OCI-LY7 (cell line): ENCODE results near the gene DNER. TPM values are rescaled to one million over a fixed set of nuclear protein-coding genes. Genes with fewer than 3 reads are reported as not detected.

Experiments used
- BruUV-seq: library from RNA; stranded (reverse); fragments of 400-500 nt; replicated peaks from 2 replicates; lab custom pipeline; 2021; lab: Mats Ljungman, UMichigan
- CTCF ChIA-PET: fragments of 300-600 bp; sonication (Branson Sonifier 250); formaldehyde crosslinking; loops from one replicate; lab custom pipeline; 2022; ENCODE audit warnings: antibody characterized with exemption; ENCODE audit not compliant: unreplicated experiment; lab: Charles Lee
- POLR2A ChIA-PET: fragments of 300-600 bp; sonication (Branson Sonifier 250); formaldehyde crosslinking; loops from one replicate; lab custom pipeline; 2022; ENCODE audit warnings: antibody characterized with exemption; lab: Charles Lee
- DNase-seq: peaks from one replicate; pipeline ENCODE4 v3.0.0-alpha.2; 2015; ENCODE audit warnings: low spot score
- H2AFZ ChIP-seq: fragments of 200-600 bp; sonication (generic), shearing (Covaris generic); 2 replicates; pipeline ENCODE4 v1.6.1; 2014; ENCODE audit warnings: mild to moderate bottlenecking, antibody characterized with exemption, low read length, moderate library complexity
- H3K27ac ChIP-seq: fragments of 200-600 bp; sonication (generic); 2 replicates; pipeline ENCODE4 v1.5.1; 2014; ENCODE audit warnings: mixed run types, low read depth, mild to moderate bottlenecking, moderate library complexity, low read length, inconsistent platforms; ENCODE audit not compliant: poor library complexity, severe bottlenecking
- H3K36me3 ChIP-seq: fragments of 200-600 bp; sonication (generic); 2 replicates; pipeline ENCODE4 v1.6.1; 2014; ENCODE audit warnings: mild to moderate bottlenecking, antibody characterized with exemption, low read length, moderate library complexity, mixed read lengths; ENCODE audit not compliant: insufficient read depth
- H3K4me1 ChIP-seq: fragments of 200-600 bp; sonication (generic); 2 replicates; pipeline ENCODE4 v1.5.1; 2014; ENCODE audit warnings: mild to moderate bottlenecking, low read length; ENCODE audit not compliant: insufficient read depth, poor library complexity, severe bottlenecking
- H3K4me2 ChIP-seq: fragments of 200-600 bp; sonication (generic); 2 replicates; pipeline ENCODE4 v1.6.1; 2014; ENCODE audit warnings: mild to moderate bottlenecking, low read length
- H3K4me3 ChIP-seq: fragments of 200-600 bp; sonication (generic); 2 replicates; pipeline ENCODE4 v1.5.1; 2014; ENCODE audit warnings: mild to moderate bottlenecking, low read depth, low read length; ENCODE audit not compliant: poor library complexity, severe bottlenecking
- H3K79me2 ChIP-seq: fragments of 200-600 bp; sonication (generic); 2 replicates; pipeline ENCODE4 v1.6.1; 2016; ENCODE audit warnings: low read depth, mild to moderate bottlenecking, low read length, moderate library complexity, mixed read lengths; ENCODE audit not compliant: insufficient read depth
- H3K9me2 ChIP-seq: fragments of 200-600 bp; sonication (generic); 2 replicates; pipeline ENCODE4 v1.6.1; 2016; ENCODE audit warnings: mild to moderate bottlenecking, low read length, mixed read lengths; ENCODE audit not compliant: insufficient read depth
- H3K9me3 ChIP-seq: fragments of 200-600 bp; sonication (generic); 2 replicates; pipeline ENCODE4 v1.6.1; 2014; ENCODE audit warnings: mild to moderate bottlenecking, mixed run types, low read length, mixed read lengths
- H4K20me1 ChIP-seq: fragments of 200-600 bp; sonication (generic); 2 replicates; pipeline ENCODE4 v1.6.1; 2014; ENCODE audit warnings: mild to moderate bottlenecking, antibody characterized with exemption, low read length, moderate library complexity, mixed read lengths; ENCODE audit not compliant: insufficient read depth
- EZH2phosphoT487 ChIP-seq: fragments of 200-600 bp; sonication (generic); IDR thresholded peaks from 2 replicates; pipeline ENCODE4 v1.6.1; 2018; ENCODE audit warnings: low read depth, borderline replicate concordance, mild to moderate bottlenecking, mixed run types, antibody characterized with exemption, low read length, moderate library complexity, mixed read lengths
- intact Hi-C: fragments of 100-400 bp; cut with micrococcal nuclease; formaldehyde crosslinking; loops from one replicate; pipeline ENCODE4 v1.10.0; 2022; ENCODE audit not compliant: unreplicated experiment
- total RNA-seq, 2 experiments: library from RNA; depleted of rRNA in 1 of 2; stranded (reverse); fragments of >200 nt in 1 of 2; shearing (Covaris generic) in 1 of 2; gene quantifications; 2 replicates each; pipeline ENCODE4 v1.2.3, GENCODE V29; 2014 to 2022
- TF ChIP-seq, protein P1 (sequence below): fragments of 200-600 bp; sonication (generic); conservative IDR thresholded peaks from 2 replicates; pipeline ENCODE4 v1.5.1; 2014; ENCODE audit warnings: mild to moderate bottlenecking, antibody characterized with exemption, low read length, moderate library complexity, mixed read lengths

DNER gene
- total RNA-seq, 2 experiments from 2014 or later, result not detected

DNA sequence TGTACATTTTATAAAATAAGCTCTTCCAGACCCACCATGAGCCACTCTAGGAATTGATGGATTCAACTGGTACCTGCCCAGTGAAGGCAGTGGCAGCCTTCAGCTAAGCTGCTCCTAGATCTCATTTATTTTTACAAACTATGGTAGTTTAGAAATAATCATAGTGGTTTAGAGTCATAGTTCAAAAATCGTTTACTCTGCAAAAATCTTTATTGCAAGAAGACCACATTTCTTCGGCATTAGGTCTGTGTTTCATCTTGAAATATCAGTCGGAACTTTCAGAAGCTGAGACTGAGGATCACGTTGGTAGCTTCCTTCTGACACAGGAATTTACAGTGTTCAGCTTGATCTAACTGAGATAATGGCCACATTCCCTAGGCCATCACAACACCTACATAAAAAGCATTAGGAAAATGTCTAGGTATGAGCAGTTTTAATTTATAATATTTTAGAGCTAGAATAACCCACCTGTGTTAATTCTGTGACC, 237.0 kb downstream of the DNER start:
- H3K27ac ChIP-seq, result no peak overlapping the region
- POLR2A ChIA-PET, result interaction anchor here (0.5 to 1.6 kb wide), 5 partner anchors 9 to 461 kb away, joined by 3 to 8 read pairs (median 3); no protein-coding TSS in a partner anchor
- H4K20me1 ChIP-seq, result no peaks in the 10 kb centered on the region
- TF ChIP-seq EZH2phosphoT487, result no peak
- TF ChIP-seq, protein P1, sequence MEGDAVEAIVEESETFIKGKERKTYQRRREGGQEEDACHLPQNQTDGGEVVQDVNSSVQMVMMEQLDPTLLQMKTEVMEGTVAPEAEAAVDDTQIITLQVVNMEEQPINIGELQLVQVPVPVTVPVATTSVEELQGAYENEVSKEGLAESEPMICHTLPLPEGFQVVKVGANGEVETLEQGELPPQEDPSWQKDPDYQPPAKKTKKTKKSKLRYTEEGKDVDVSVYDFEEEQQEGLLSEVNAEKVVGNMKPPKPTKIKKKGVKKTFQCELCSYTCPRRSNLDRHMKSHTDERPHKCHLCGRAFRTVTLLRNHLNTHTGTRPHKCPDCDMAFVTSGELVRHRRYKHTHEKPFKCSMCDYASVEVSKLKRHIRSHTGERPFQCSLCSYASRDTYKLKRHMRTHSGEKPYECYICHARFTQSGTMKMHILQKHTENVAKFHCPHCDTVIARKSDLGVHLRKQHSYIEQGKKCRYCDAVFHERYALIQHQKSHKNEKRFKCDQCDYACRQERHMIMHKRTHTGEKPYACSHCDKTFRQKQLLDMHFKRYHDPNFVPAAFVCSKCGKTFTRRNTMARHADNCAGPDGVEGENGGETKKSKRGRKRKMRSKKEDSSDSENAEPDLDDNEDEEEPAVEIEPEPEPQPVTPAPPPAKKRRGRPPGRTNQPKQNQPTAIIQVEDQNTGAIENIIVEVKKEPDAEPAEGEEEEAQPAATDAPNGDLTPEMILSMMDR, result no peak
- no peaks in the 10 kb centered on the region for H3K79me2 ChIP-seq
- CTCF ChIA-PET, result no interaction called here
- H3K4me3 ChIP-seq, result no peak overlapping the region
- no peak overlapping the region for H3K4me2 ChIP-seq
- H3K4me1 ChIP-seq, result no peaks in the 10 kb centered on the region
- DNase-seq, result no peak
- intact Hi-C loops, result no loop called here
- H2AFZ ChIP-seq, result no peak overlapping the region
- BruUV-seq, result no TSS peak
- no peaks in the 10 kb centered on the region for H3K36me3 ChIP-seq
- no peaks in the 10 kb centered on the region for H3K9me3 ChIP-seq
- H3K9me2 ChIP-seq, result no peaks in the 10 kb centered on the region

DNA sequence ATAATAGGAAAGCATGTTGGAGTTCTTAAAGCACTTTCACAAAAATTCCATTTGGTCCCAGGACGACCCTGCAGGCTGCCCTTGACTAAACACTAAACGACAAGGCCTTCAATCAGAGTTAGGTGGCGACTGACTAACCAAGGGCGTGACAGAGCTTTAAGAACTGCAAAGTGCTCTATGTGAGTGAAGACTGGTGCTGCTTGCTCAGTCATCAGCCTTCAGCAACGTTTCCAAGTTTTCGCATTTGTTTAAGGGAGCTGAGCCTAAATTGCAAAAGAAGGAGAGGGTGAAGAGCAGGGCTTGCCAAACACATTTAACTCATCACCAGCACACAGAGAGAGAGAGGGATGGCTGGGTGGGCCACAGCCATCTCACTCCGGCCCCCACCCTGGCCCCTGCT, 238.6 kb downstream of the DNER start:
- Histone ChIP-seq H2AFZ (no peak overlapping the region), H3K79me2 (no peaks in the 10 kb centered on the region), H4K20me1 (no peaks in the 10 kb centered on the region), H3K4me3 (no peak overlapping the region), H3K9me2 (no peaks in the 10 kb centered on the region), H3K4me2 (no peak overlapping the region), H3K9me3 (no peaks in the 10 kb centered on the region), H3K27ac (no peak overlapping the region), H3K4me1 (no peaks in the 10 kb centered on the region), H3K36me3 (no peaks in the 10 kb centered on the region)
- ChIA-PET CTCF (no interaction called here), POLR2A (interaction anchor here (1.6 kb wide), 1 partner anchor 14 kb away, joined by 3 read pairs; no protein-coding TSS in a partner anchor)
- no peak for DNase-seq
- intact Hi-C loops, result no loop called here
- BruUV-seq, result no TSS peak
- TF ChIP-seq, protein P1, result no peak
- TF ChIP-seq EZH2phosphoT487, result no peak

DNA sequence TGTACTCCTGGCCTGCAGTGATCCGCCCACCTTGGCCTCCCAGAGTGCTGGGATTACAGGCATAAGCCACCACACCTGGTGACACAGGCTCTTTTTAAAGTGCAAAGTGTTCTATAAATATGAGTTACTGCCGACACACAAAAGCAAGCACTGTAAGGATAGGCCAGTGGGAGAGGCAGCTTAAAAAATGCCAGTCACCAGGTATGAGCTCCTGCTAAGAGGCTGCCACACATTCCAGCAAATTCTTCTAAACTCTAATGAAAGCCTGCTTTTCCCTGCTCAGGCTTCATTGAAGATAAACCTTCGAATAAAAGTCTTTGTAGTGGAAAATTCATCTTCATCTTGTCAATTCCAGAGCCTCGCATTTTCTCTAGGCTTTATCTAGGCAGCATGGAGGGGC, 240.2 kb downstream of the DNER start:
- Histone ChIP-seq H3K9me2 (no peaks in the 10 kb centered on the region), H4K20me1 (no peaks in the 10 kb centered on the region), H3K4me2 (no peak overlapping the region), H3K27ac (no peak overlapping the region), H3K36me3 (no peaks in the 10 kb centered on the region), H3K4me1 (no peaks in the 10 kb centered on the region), H3K79me2 (no peaks in the 10 kb centered on the region), H3K4me3 (no peak overlapping the region), H3K9me3 (no peaks in the 10 kb centered on the region), H2AFZ (no peak overlapping the region)
- BruUV-seq, result no TSS peak
- no peak for DNase-seq
- TF ChIP-seq EZH2phosphoT487, result no peak
- TF ChIP-seq, protein P1, result no peak
- intact Hi-C loops, result no loop called here
- ChIA-PET POLR2A (no interaction called here), CTCF (no interaction called here)
